Panc1 (cell line): ENCODE data around the gene UBXN6.

Experiments
- SIN3A ChIP-seq: IDR thresholded peaks from 2 replicates; pipeline ENCODE4 v1.6.1; 2012; ENCODE audit warnings: low read depth, mild to moderate bottlenecking, low read length, moderate library complexity, borderline replicate concordance; ENCODE audit not compliant: insufficient read depth
- TF ChIP-seq, protein P1 (sequence below): fragments of 450-650 bp; IDR thresholded peaks from 2 replicates; pipeline ENCODE4 v1.5.1; 2017; ENCODE audit warnings: mild to moderate bottlenecking

DNA sequence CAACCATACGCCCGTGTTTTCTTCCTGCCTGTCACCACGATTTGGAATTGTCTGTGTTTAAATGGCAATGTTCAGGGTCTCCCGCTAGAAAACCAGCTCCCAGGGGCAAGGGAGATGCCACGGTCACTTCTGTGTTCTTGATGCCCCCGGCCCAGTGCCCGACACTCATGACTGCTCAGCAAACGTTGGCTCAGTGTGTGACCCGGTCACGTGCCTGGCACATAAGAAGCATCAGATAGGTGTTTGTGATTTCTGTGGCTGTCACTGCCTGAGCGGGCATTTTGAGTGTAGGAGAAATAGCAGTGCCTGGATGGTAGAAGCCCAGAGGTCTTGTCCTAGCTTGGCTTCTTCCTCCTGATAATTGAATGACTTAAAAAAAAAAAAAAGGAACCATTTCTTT is 30.0 kb upstream of the UBXN6 start:
- TF ChIP-seq SIN3A = no peak
- TF ChIP-seq, protein P1, sequence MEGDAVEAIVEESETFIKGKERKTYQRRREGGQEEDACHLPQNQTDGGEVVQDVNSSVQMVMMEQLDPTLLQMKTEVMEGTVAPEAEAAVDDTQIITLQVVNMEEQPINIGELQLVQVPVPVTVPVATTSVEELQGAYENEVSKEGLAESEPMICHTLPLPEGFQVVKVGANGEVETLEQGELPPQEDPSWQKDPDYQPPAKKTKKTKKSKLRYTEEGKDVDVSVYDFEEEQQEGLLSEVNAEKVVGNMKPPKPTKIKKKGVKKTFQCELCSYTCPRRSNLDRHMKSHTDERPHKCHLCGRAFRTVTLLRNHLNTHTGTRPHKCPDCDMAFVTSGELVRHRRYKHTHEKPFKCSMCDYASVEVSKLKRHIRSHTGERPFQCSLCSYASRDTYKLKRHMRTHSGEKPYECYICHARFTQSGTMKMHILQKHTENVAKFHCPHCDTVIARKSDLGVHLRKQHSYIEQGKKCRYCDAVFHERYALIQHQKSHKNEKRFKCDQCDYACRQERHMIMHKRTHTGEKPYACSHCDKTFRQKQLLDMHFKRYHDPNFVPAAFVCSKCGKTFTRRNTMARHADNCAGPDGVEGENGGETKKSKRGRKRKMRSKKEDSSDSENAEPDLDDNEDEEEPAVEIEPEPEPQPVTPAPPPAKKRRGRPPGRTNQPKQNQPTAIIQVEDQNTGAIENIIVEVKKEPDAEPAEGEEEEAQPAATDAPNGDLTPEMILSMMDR = no peak
